ENCODE data around the gene ZFHX2.
"Not testable (repeated sequence)": the region's sequence is repeated elsewhere in the genome, so short reads cannot be mapped to it uniquely, and the experiment has no call there.

The ZFHX2 gene

DNA sequence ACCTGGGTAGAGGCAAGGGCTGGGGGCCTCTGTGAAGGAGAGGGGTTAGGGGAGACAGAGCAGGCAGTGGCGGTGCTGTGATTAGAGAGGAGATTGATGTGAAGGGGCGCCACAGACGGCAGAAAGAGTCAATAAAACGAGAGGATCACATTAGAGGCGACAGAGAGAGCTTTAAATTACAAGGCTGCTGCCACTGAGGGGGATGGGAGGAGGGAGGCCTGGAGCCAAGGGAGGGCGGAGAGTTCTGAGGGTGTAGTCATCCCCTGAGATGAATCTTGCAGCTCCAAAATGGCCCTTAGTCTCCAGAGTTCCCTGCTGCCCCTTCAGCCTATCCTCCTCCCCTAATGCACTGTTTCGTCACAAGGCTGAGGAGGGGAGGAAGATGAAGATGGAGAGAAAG, 12.8 kb downstream of the ZFHX2 start:
- H3K27ac ChIP-seq (ENCODE audit: low read length): no peak overlapping the region
- no peaks in the 10 kb centered on the region for H3K79me2 ChIP-seq (ENCODE audit: low read length)
- H3K4me3 ChIP-seq (ENCODE audit: low read length): no peak overlapping the region
- no peak overlapping the region for H3K4me2 ChIP-seq (ENCODE audit: low read depth, low read length)
- H3K9ac ChIP-seq (ENCODE audit: low read length): no peak overlapping the region
- H3K4me1 ChIP-seq (ENCODE audit: low read length): no peaks in the 10 kb centered on the region
- no peaks in the 10 kb centered on the region for H3K36me3 ChIP-seq (replicated peaks; ENCODE audit: insufficient read depth, low read length)
- H4K20me1 ChIP-seq (ENCODE audit: insufficient read depth, low read length): no peaks in the 10 kb centered on the region
- no peaks in the 10 kb centered on the region for H3F3A ChIP-seq (ENCODE audit: insufficient read depth, low read length)
- H3K27me3 ChIP-seq (replicated peaks; ENCODE audit: insufficient read depth, low read length): no peaks in the 10 kb centered on the region
- no peaks in the 10 kb centered on the region for H3K9me3 ChIP-seq (replicated peaks; ENCODE audit: insufficient read depth, low read length)
- no peak overlapping the region for H2AFZ ChIP-seq (ENCODE audit: low read length)
- no peaks in the 10 kb centered on the region for H3K9me2 ChIP-seq (replicated peaks; ENCODE audit: insufficient read depth, low read length)
- TF ChIP-seq EZH2phosphoT487 (IDR thresholded peaks at IDR 0.05; ENCODE audit: low read length) (no peak), EZH2 (optimal IDR thresholded peaks at IDR 0.05; ENCODE audit: low read depth, low read length) (no peak), CTCF (IDR thresholded peaks at IDR 0.05; ENCODE audit: low read length) (no peak)
- DNase-seq: no peak

GRCh38 chr14:23538050-23538718, 13.4 kb downstream of the ZFHX2 start:
- Histone ChIP-seq H3K4me3 (ENCODE audit: low read length) (no peak overlapping the region), H3K27me3 (replicated peaks; ENCODE audit: insufficient read depth, low read length) (no peaks in the 10 kb centered on the region), H4K20me1 (ENCODE audit: insufficient read depth, low read length) (no peaks in the 10 kb centered on the region), H3K9ac (ENCODE audit: low read length) (no peak overlapping the region), H3K9me3 (replicated peaks; ENCODE audit: insufficient read depth, low read length) (no peaks in the 10 kb centered on the region), H3K4me2 (ENCODE audit: low read depth, low read length) (no peak overlapping the region), H3K27ac (ENCODE audit: low read length) (no peak overlapping the region), H3K36me3 (replicated peaks; ENCODE audit: insufficient read depth, low read length) (no peaks in the 10 kb centered on the region), H3F3A (ENCODE audit: insufficient read depth, low read length) (no peaks in the 10 kb centered on the region), H3K9me2 (replicated peaks; ENCODE audit: insufficient read depth, low read length) (no peaks in the 10 kb centered on the region), H3K4me1 (ENCODE audit: low read length) (no peaks in the 10 kb centered on the region), H3K79me2 (ENCODE audit: low read length) (no peaks in the 10 kb centered on the region), H2AFZ (ENCODE audit: low read length) (no peak overlapping the region)
- no peak for DNase-seq
- no peak for TF ChIP-seq EZH2 (optimal IDR thresholded peaks at IDR 0.05; ENCODE audit: low read depth, low read length)
- no peak for TF ChIP-seq CTCF (IDR thresholded peaks at IDR 0.05; ENCODE audit: low read length)
- TF ChIP-seq EZH2phosphoT487 (IDR thresholded peaks at IDR 0.05; ENCODE audit: low read length): no peak

DNA sequence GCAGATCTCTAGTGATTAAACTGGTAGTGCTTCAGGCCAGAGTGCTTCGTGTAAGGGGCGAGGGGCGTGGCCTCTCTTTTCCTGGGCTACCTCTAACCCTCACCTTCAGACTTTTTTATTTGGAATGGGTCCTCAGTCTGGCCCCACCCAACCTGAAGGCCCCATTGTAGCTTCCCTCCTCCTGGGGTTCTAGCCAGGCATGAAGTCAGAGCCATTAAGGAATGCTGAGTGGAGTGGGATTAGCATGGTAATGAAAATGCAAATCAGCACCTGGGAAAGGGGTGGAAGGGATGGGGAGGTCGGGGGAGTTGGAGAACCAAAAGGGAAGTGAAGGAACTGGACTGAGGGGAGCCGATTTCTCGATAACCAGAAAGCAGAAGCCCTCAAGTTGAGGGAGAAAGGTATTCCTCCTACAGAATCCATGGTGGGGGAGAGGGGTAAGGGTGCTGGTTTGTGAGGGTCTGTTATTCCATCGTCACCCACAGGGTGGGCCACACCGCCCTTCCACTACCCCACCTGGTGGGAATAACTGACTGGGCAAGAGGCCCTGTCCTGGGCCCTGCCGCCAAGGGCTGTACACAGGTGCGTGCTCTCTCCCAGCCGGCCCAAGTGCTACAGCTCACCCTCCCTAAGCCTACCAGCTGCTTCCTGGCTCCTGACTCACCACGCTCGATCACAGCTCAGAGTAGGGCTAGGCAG, 14.1 kb downstream of the ZFHX2 start:
- H3K9me2 ChIP-seq (replicated peaks; ENCODE audit: insufficient read depth, low read length): no peaks in the 10 kb centered on the region
- no peak overlapping the region for H3K4me2 ChIP-seq (ENCODE audit: low read depth, low read length)
- TF ChIP-seq EZH2phosphoT487 (IDR thresholded peaks at IDR 0.05; ENCODE audit: low read length) (no peak), EZH2 (optimal IDR thresholded peaks at IDR 0.05; ENCODE audit: low read depth, low read length) (no peak), CTCF (IDR thresholded peaks at IDR 0.05; ENCODE audit: low read length) (no peak)
- no peaks in the 10 kb centered on the region for H3F3A ChIP-seq (ENCODE audit: insufficient read depth, low read length)
- H4K20me1 ChIP-seq (ENCODE audit: insufficient read depth, low read length): no peaks in the 10 kb centered on the region
- no peak overlapping the region for H3K27ac ChIP-seq (ENCODE audit: low read length)
- H3K9ac ChIP-seq (ENCODE audit: low read length): no peak overlapping the region
- no peaks in the 10 kb centered on the region for H3K9me3 ChIP-seq (replicated peaks; ENCODE audit: insufficient read depth, low read length)
- no peaks in the 10 kb centered on the region for H3K79me2 ChIP-seq (ENCODE audit: low read length)
- H3K4me1 ChIP-seq (ENCODE audit: low read length): no peaks in the 10 kb centered on the region
- H3K4me3 ChIP-seq (ENCODE audit: low read length): no peak overlapping the region
- H3K36me3 ChIP-seq (replicated peaks; ENCODE audit: insufficient read depth, low read length): no peaks in the 10 kb centered on the region
- no peaks in the 10 kb centered on the region for H3K27me3 ChIP-seq (replicated peaks; ENCODE audit: insufficient read depth, low read length)
- H2AFZ ChIP-seq (ENCODE audit: low read length): no peak overlapping the region
- no peak for DNase-seq

GRCh38 chr14:23536906-23537305, 14.7 kb downstream of the ZFHX2 start:
- H3K9ac ChIP-seq (ENCODE audit: low read length); H3F3A ChIP-seq (ENCODE audit: insufficient read depth, low read length); DNase-seq; H3K27me3 ChIP-seq (replicated peaks; ENCODE audit: insufficient read depth, low read length); H4K20me1 ChIP-seq (ENCODE audit: insufficient read depth, low read length); H3K79me2 ChIP-seq (ENCODE audit: low read length); H3K9me3 ChIP-seq (replicated peaks; ENCODE audit: insufficient read depth, low read length); H3K36me3 ChIP-seq (replicated peaks; ENCODE audit: insufficient read depth, low read length); H3K9me2 ChIP-seq (replicated peaks; ENCODE audit: insufficient read depth, low read length); H3K4me1 ChIP-seq (ENCODE audit: low read length); H3K4me2 ChIP-seq (ENCODE audit: low read depth, low read length); H2AFZ ChIP-seq (ENCODE audit: low read length); H3K4me3 ChIP-seq (ENCODE audit: low read length); H3K27ac ChIP-seq (ENCODE audit: low read length): not testable (repeated sequence)

Data from MM.1S (cell line).